GM12865 (cell line): Measurements from ENCODE around the gene ZNF185.

ENCODE experiments used
- DNase-seq: peaks from one replicate; pipeline ENCODE4 v3.0.0; 2010; ENCODE audit warnings: low read depth
- H3K4me3 ChIP-seq: 2 replicates; pipeline ENCODE4 v1.5.1; 2011; ENCODE audit warnings: mild to moderate bottlenecking, low read depth, low read length, control low read depth
- TF ChIP-seq, protein P1 (sequence below): IDR thresholded peaks from 2 replicates; pipeline ENCODE4 v1.5.1; 2011; ENCODE audit warnings: low read length, control low read depth, low read depth, inconsistent platforms; ENCODE audit not compliant: insufficient read depth; ENCODE audit errors: missing control alignments

Gene ZNF185

DNA sequence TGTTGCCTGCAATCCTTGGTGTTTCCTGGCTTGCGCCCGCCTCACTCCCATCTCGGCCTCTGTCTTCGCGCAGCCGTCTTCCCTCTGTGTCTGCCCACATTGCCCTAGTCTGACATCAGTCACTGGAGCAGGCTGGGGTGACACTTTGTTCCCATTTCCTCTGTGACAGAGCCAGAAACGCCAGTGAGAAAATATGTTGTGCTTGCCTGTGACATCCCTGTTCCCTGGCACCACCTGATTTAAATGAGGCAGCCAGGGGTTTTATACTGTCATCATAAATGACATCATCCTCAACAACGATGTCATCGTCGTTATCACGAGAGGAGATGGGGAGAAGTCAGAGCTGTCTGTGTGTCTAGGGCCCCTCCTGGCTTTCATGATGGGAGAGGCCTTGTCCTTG is 29.1 kb downstream of the ZNF185 start:
- TF ChIP-seq, protein P1, sequence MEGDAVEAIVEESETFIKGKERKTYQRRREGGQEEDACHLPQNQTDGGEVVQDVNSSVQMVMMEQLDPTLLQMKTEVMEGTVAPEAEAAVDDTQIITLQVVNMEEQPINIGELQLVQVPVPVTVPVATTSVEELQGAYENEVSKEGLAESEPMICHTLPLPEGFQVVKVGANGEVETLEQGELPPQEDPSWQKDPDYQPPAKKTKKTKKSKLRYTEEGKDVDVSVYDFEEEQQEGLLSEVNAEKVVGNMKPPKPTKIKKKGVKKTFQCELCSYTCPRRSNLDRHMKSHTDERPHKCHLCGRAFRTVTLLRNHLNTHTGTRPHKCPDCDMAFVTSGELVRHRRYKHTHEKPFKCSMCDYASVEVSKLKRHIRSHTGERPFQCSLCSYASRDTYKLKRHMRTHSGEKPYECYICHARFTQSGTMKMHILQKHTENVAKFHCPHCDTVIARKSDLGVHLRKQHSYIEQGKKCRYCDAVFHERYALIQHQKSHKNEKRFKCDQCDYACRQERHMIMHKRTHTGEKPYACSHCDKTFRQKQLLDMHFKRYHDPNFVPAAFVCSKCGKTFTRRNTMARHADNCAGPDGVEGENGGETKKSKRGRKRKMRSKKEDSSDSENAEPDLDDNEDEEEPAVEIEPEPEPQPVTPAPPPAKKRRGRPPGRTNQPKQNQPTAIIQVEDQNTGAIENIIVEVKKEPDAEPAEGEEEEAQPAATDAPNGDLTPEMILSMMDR, result no peak
- no peak for DNase-seq
- H3K4me3 ChIP-seq, result no peak overlapping the region

DNA sequence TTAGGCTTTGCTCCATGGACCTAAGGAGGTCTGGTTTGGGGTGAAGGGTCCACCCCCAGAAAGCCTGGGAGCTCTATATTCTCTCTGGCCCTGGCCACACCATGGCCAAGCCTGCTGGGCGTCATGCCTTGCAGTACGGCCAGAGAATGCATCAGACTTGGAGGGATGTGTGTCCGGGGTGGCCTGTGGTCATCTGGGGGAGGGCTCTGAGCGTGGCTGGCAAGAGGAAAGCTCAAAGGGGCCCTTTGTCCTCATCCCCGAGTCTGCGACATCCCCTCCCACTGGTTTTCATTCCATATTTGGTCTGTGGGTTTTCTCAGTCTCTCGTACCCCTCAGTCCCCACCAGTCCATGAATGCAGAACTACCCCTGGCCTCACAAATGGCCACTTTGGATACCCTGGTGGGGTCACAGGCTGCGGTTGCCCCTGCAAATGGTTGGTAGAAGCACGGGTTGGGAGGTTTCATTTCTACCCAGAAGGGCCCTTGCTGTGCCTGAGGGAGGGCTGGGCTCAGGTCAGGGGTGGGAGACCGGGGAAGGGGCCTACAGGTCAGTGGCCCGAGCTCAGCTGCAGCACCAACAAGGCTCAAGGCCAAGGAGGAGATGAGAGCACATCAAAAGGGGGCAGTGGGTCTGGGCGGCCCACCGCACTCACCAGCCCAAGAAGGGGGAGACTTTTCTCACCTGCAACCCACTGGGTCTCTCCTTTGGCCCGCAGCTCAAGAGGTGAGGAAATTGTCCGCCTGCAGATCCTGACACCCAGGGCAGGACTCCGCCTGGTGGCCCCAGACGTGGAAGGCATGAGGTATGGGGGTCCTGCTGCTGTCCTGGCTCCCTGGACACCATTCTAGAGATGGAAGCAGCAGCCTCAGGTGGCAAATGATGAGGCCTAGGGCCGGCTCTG is 30.2 kb downstream of the ZNF185 start:
- TF ChIP-seq, protein P1, result no peak
- no peak for DNase-seq
- H3K4me3 ChIP-seq, result no peak overlapping the region

DNA sequence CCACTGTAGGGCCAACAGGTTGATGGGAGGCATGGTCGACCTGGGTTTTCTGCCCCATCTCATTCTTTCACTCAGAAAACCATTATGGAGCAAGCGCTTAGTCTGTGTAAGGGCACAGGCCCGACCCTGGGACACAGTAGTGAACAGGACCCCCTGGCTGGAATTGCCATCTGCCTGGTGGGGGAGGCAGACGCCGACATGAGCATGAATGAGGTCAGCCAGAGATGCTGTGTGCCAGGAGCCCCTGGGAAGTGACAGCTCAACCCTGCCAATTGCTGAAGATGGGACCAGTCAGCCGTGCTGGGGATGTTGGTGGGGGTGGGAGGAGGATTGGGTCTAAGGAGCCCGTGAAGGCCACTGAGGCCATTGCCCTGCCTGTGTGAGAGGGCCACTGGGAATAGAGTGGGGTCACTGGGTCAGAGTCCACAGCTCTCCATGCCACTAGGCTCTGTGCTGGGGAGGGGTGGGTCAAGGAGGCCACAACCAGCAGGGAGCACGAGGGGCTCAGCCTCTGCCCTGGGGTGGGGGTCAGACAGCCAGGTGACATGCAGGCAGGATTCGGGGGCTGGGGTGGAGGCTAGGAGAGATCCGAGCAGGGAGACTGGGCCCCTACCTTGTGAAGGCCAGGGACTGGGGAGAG is 31.0 kb downstream of the ZNF185 start:
- TF ChIP-seq, protein P1, result no peak
- no peak overlapping the region for H3K4me3 ChIP-seq
- DNase-seq, result no peak

DNA sequence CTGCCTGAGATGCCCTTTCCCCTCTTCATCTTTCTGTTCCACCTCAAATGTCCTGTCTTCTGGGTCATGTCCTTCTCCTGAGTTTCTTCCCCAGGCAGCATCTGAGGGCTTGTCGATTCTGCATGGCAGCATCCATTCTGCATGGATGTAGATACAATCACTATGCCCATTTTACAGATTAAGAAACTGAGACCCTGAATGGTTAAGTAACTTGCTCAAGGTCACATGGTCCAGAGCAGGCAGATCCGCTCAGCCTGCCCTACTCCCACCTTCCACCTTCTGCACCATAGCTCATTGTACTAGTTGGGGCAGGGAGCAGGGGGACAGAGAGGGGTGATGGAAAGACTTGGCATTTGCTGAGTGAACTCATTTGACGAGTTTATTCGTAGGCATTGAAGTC is 32.0 kb downstream of the ZNF185 start:
- no peak overlapping the region for H3K4me3 ChIP-seq
- TF ChIP-seq, protein P1, result no peak
- no peak for DNase-seq

DNA sequence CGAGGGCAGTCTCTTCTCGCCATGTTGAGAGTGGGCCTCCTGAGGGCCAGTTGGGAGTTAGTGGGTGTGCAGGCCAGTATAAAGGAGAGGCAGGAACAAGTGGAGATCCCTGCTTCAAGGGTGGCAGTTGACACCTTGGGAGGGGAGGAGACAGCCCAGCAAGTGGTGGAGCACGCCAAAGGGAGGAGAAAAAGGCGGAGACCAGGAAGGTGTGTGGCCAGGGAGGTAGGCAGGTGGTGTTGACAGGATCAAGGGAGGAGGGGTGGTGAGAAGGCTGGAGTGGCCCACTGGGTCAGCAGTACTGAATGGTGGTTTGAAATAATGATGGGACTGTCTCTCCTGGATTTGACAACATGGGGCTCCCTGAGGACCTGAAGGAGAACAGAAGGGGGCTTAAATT is 32.6 kb downstream of the ZNF185 start:
- no peak overlapping the region for H3K4me3 ChIP-seq
- TF ChIP-seq, protein P1, result no peak
- no peak for DNase-seq

DNA sequence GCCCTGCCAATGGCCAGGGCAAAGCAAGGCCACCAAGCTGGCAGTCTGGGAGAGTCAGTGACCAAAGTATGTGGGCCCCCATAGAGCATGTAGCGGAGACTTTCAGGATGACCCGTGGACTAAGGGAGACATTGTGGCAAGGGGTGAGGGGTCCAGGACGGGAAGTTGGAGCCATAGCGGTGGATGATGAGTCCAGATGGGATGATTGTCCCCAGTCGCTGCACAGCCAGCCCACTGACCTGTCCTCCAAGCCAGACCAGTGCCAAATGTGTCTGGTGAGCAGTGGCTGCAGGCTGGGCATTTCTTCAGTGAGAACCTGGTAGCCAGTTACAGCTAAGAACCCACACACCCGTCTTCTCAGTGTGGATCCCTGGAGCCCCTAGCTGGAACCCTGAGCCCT is 34.3 kb downstream of the ZNF185 start:
- TF ChIP-seq, protein P1, result no peak
- H3K4me3 ChIP-seq, result no peak overlapping the region
- no peak for DNase-seq
